Stimulated activated naive CD4-positive, alpha-beta T cell treated with Interleukin-2 at 50 U/mL for 16 hours (primary cell): Measurements from ENCODE around the gene PCLO.
"Not testable (repeated sequence)": the region's sequence is repeated elsewhere in the genome, so short reads cannot be mapped to it uniquely, and the experiment has no call there.

ENCODE experiments used
- DNase-seq: peaks from one replicate; lab custom pipeline; 2025; lab: John Stamatoyannopoulos, UW

PCLO gene

DNA sequence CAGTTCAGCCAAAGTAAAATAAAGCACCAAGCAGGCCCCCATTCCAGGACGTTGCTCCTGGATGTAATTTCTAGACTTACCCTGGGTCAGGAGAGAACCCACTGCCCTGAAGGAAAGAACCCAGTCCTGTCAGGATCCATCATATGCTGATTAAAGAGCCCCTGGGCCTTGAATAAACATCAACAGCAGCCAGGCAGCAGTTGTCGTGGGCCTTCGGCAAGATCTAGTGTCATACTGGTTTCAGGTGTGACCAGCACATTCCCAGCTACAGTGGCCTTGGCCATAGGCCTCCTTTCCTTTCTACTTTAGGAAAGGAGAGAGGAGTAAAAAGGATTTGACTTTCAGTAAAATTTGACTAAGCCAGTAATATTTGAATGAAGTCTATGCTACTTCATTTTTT, 430.0 kb downstream of the PCLO start:
- no peak for DNase-seq

- DNase-seq = no peak
These were observed 433.3 kb downstream of the PCLO start for GRCh38 chr7:82729172-82730030.

DNA sequence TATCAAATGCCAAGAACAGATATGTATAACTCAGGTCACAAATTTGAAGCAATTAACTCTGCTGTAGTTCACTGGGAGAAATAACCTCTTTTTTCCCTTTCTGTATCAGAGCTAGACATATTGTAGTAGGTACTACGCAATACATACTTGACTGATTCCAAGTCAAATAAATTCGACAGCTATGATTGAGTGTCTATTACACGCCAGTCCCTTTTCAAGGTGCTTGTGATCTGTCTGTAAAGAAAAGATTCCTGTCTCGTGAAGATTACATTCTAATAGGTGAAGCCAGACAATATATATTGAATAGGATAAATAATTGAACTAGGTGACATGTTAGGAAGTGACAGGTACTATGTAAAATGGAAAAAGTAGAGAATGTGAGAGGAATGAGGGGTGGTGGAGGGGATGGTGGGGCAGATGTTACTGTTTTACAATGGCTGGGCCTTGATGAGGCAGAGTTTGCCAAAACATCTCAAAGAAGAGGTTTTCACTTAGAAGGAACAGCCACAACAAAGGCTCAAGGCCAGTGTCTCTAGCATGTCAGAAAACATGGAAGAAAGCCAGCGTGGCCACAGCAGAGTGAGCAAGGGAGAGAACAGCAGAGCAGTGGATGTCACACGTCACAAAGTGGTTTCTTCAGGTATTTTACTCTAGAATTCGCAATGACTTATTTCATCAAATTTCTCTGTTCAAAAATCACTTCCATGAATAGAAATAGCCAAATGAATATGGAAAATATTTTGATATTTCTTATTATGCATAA, 436.5 kb downstream of the PCLO start:
- no peak for DNase-seq

GRCh38 chr7:82723411-82723810, 439.3 kb downstream of the PCLO start:
- no peak for DNase-seq

- DNase-seq = no peak
These were observed 439.7 kb downstream of the PCLO start for GRCh38 chr7:82722946-82723345.

DNA sequence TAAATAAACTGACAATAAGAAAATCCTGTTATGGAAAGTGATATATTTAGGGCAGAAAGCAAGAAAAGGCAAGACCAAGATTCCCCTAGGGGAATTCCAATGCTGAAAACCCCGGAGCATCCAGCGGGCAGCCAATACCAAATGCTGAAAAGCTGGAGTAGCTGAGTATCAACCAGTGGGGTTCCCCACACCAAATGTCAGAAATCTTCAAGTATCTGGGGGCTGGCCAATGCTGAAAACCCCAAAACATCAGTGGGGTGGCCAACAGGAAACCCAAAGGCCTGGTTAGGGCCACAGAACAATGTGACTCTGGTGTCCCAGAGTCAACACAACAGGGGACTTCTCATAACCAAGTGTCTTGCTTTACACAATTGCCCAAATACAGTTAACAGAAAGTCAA, 447.3 kb downstream of the PCLO start:
- no peak for DNase-seq

- DNase-seq = no peak
These were observed 447.8 kb downstream of the PCLO start for GRCh38 chr7:82714883-82715282.

DNA sequence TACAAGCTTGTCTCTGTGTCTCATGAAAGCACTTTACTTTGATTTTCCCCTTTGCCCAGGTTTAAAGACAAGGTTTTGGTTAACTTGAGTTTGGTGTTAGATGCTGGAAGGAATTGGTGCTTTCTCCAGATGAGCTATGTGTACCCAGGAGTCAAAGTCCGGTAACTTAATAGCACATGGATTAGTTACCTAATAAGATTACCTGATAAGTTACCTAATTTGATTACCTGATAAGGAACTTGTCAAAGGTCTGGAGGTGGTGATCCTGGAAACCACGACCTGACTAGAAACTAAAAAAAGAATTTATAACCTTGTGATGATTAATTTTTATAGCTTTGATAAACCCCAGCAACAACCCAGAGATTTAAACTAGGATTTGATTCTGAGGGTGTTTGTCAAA, 449.2 kb downstream of the PCLO start:
- DNase-seq = no peak

DNA sequence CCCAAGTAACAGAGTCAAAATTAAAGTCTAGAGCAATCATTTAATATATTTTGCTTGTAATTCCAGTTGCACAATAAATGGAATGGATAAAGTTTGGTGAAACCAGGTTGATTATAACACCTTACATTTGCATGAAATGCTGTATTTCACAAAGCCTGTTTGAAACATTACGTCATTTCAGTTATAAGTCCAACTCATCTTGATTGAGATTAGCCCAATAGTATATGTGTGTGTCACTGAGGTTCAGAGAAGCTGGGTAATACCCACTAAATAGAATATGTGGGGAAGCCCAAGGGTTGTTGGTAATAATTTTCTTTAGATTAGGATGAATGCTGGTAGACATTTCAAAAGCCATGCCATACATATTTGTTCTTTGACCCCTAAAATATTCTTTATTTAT, 456.3 kb downstream of the PCLO start:
- DNase-seq = not testable (repeated sequence)

DNA sequence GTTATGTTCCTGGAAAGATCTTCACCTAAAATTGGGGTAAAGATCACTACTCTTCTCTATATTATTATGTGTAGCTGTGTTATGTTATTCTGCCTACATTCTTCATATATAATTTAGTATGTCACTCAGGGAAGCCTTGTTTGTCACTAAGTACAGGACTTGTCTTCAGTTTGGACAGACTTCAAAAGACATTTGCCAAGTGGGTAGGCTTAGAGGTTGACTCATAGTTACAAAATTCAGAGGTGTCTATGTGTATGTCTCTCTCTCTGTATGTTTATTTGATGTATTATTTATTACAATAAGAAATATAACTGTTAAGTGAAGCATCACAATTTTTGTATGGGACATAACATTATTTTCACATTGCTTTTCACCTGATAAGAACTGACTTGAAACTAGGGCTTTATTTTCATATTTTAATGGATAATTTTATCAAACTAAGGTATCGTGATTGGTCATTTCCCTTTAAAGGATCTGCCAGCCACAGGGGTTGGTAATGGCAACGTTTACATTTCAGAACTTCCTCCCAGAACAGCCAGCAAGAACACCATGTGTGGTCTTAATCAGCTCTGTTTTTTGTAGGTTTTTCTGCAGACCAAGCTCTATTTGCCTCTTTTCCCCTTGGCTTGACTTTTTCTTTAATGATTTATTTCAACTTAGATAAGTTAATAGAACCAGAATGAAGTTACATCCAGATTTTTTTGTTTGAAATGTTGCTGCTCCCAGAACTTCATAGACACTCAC, 457.0 kb downstream of the PCLO start:
- no peak for DNase-seq

GRCh38 chr7:82704121-82704520, 458.6 kb downstream of the PCLO start:
- DNase-seq = no peak
